ENCODE results near the gene PCDH9.

The PCDH9 gene

DNA sequence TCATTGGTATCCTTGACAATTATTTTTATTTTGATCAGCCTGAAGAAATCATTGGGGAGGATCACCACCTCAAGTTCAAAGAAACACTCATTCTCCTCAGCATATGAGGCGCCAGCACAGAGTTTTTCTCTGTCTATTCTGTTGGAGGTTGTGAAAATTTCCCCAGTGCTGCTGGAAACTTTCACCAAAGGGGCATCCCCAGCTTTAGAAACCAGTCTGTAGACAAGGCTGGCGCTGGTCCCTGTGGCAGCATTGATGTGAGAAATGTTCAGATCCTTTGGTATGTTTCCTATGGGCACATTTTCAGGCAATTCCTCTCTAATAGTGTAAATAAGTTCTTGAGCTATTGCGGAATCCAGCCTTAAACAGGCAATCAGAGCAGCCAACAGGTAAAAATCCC is 2.1 kb downstream of the PCDH9 start:
- H2AFZ ChIP-seq (ENCODE audit: low read depth, low read length), result no peak overlapping the region
- no peak overlapping the region for H3K4me3 ChIP-seq (ENCODE audit: low read length)
- peaks cover 30% of the 10 kb centered on the region for H3K4me1 ChIP-seq (ENCODE audit: low read length)
- no peak for TF ChIP-seq EZH2phosphoT487 (IDR thresholded peaks at IDR 0.05; ENCODE audit: low read depth)
- TF ChIP-seq, protein P1, sequence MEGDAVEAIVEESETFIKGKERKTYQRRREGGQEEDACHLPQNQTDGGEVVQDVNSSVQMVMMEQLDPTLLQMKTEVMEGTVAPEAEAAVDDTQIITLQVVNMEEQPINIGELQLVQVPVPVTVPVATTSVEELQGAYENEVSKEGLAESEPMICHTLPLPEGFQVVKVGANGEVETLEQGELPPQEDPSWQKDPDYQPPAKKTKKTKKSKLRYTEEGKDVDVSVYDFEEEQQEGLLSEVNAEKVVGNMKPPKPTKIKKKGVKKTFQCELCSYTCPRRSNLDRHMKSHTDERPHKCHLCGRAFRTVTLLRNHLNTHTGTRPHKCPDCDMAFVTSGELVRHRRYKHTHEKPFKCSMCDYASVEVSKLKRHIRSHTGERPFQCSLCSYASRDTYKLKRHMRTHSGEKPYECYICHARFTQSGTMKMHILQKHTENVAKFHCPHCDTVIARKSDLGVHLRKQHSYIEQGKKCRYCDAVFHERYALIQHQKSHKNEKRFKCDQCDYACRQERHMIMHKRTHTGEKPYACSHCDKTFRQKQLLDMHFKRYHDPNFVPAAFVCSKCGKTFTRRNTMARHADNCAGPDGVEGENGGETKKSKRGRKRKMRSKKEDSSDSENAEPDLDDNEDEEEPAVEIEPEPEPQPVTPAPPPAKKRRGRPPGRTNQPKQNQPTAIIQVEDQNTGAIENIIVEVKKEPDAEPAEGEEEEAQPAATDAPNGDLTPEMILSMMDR (IDR thresholded peaks at IDR 0.05; ENCODE audit: low read depth, low read length), result no peak
- no peak overlapping the region for H3K27ac ChIP-seq (ENCODE audit: low read length)
- H3K27me3 ChIP-seq (ENCODE audit: low read depth, low read length), result peaks cover 20% of the 10 kb centered on the region
- no peak overlapping the region for H3K4me2 ChIP-seq (ENCODE audit: low read length)
- H3K79me2 ChIP-seq (ENCODE audit: low read length), result no peaks in the 10 kb centered on the region
- no peaks in the 10 kb centered on the region for H3K36me3 ChIP-seq (replicated peaks; ENCODE audit: low read depth, low read length)
- H3K9me3 ChIP-seq (ENCODE audit: insufficient read depth, low read length), result no peaks in the 10 kb centered on the region
- no peak overlapping the region for H3K9ac ChIP-seq (ENCODE audit: low read length)
- H4K20me1 ChIP-seq (ENCODE audit: insufficient read depth, low read length), result no peaks in the 10 kb centered on the region

DNA sequence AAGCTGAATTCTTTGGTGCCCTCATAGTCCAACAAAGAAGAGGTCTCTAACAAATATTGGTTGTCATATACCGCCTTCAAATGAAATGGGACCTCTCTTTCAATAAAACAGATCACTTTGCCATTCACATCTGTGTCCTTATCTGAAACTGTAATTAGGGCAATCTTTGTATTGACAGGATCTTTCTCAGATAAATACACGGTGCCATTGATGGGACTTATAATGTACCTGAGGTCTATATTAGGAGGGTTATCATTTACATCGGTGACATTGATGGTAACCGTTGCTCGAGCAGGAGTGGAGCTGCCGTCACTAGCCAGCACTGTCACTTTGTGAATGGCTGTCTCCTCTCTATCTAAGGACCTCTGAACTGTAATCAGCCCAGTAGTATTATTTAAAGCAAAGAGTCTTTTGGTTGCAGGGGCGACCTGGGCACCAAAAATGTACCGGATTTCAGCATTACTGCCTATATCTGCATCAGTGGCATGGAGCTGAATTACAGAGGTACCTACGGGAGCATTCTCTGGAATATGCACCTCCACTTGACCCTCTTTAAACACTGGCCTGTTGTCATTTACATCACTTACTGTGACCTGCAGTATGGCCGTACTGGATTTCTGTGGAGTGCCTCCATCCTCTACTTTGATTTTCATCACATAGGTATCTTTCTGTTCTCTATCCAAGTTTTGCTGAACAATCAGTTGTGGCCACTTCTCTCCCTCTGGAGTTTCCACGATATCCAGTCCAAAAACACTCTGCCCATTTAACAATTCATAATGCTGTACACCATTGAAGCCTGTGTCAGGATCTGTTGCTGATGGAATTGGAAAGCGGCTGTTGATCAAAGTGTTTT is 2.8 kb downstream of the PCDH9 start:
- peaks cover 20% of the 10 kb centered on the region for H3K27me3 ChIP-seq (ENCODE audit: low read depth, low read length)
- peaks cover 37% of the 10 kb centered on the region for H3K4me1 ChIP-seq (ENCODE audit: low read length)
- H4K20me1 ChIP-seq (ENCODE audit: insufficient read depth, low read length), result no peaks in the 10 kb centered on the region
- H2AFZ ChIP-seq (ENCODE audit: low read depth, low read length), result no peak overlapping the region
- H3K9ac ChIP-seq (ENCODE audit: low read length), result no peak overlapping the region
- no peaks in the 10 kb centered on the region for H3K36me3 ChIP-seq (replicated peaks; ENCODE audit: low read depth, low read length)
- H3K79me2 ChIP-seq (ENCODE audit: low read length), result no peaks in the 10 kb centered on the region
- H3K4me2 ChIP-seq (ENCODE audit: low read length), result no peak overlapping the region
- no peak overlapping the region for H3K4me3 ChIP-seq (ENCODE audit: low read length)
- TF ChIP-seq, protein P1 (IDR thresholded peaks at IDR 0.05; ENCODE audit: low read depth, low read length), result no peak
- TF ChIP-seq EZH2phosphoT487 (IDR thresholded peaks at IDR 0.05; ENCODE audit: low read depth), result no peak
- no peak overlapping the region for H3K27ac ChIP-seq (ENCODE audit: low read length)
- no peaks in the 10 kb centered on the region for H3K9me3 ChIP-seq (ENCODE audit: insufficient read depth, low read length)

DNA sequence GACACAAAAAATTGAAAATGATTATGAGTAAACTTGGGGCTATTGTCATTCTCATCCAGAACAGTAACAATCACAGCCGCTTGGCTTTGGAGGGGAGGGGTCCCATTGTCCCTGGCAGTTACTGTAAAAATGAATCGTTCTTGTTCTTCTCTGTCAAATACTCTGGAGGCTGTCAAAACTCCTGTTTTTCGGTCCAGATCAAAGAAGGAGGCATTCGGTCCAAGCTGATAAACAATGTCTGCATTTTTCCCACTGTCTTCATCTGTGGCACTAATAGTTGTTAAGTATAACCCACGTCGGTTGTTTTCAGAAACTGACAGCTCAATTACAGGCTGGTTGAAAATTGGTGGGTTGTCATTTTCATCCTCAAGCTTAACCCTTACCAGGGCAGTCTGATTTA is 3.4 kb downstream of the PCDH9 start:
- no peak overlapping the region for H3K9ac ChIP-seq (ENCODE audit: low read length)

More for the DNA sequence above, 3.4 kb downstream of the PCDH9 start:
- no peak overlapping the region for H3K4me2 ChIP-seq (ENCODE audit: low read length)
- H3K27ac ChIP-seq (ENCODE audit: low read length), result no peak overlapping the region
- H3K36me3 ChIP-seq (replicated peaks; ENCODE audit: low read depth, low read length), result no peaks in the 10 kb centered on the region
- peaks cover 20% of the 10 kb centered on the region for H3K27me3 ChIP-seq (ENCODE audit: low read depth, low read length)
- no peaks in the 10 kb centered on the region for H3K9me3 ChIP-seq (ENCODE audit: insufficient read depth, low read length)
- H4K20me1 ChIP-seq (ENCODE audit: insufficient read depth, low read length), result no peaks in the 10 kb centered on the region
- H3K4me1 ChIP-seq (ENCODE audit: low read length), result peaks cover 43% of the 10 kb centered on the region
- TF ChIP-seq, protein P1 (IDR thresholded peaks at IDR 0.05; ENCODE audit: low read depth, low read length), result no peak
- no peak for TF ChIP-seq EZH2phosphoT487 (IDR thresholded peaks at IDR 0.05; ENCODE audit: low read depth)
- no peak overlapping the region for H3K4me3 ChIP-seq (ENCODE audit: low read length)
- no peak overlapping the region for H2AFZ ChIP-seq (ENCODE audit: low read depth, low read length)
- H3K79me2 ChIP-seq (ENCODE audit: low read length), result no peaks in the 10 kb centered on the region

Data from OCI-LY3 (cell line).